CD4-positive, alpha-beta T cell treated with Interleukin-15 for 1 hour (primary cell): ENCODE measurements around the gene PPP1R9A.

Source experiments
- DNase-seq: peaks from one replicate; pipeline ENCODE4 v3.0.0-alpha.2; 2020

Gene PPP1R9A

GRCh38 chr7:94907026-94907810 lies at the start of gene PPP1R9A:
Gene PPP1R9A (plus strand): TSS chr7:94907594. CDS start chr7:94910114, 2,520 bp downstream.
- no peak for DNase-seq

- DNase-seq: no peak
Observed at GRCh38 chr7:94871132-94871531, 36.3 kb upstream of the PPP1R9A start.

DNA sequence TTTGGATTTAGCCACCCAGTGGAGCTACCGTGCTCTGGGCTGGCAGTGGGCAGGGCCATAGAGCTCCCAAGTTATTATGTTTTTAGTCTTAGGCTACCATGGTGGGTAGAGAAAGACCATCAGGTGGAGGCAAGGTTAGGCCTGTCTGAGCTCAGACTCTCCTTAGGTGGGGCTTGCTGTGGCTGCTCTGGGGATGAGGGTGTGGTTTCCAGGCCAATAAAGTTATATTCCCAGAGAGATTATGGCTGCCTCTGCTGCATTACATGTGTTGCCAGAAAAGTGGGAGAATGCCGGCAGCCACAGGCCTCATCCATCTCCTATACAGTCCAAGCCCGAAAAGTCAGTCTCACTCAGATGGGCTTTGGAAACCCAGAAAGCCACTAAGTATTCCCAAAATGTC lies 34.2 kb upstream of the PPP1R9A start:
- DNase-seq: no peak

DNA sequence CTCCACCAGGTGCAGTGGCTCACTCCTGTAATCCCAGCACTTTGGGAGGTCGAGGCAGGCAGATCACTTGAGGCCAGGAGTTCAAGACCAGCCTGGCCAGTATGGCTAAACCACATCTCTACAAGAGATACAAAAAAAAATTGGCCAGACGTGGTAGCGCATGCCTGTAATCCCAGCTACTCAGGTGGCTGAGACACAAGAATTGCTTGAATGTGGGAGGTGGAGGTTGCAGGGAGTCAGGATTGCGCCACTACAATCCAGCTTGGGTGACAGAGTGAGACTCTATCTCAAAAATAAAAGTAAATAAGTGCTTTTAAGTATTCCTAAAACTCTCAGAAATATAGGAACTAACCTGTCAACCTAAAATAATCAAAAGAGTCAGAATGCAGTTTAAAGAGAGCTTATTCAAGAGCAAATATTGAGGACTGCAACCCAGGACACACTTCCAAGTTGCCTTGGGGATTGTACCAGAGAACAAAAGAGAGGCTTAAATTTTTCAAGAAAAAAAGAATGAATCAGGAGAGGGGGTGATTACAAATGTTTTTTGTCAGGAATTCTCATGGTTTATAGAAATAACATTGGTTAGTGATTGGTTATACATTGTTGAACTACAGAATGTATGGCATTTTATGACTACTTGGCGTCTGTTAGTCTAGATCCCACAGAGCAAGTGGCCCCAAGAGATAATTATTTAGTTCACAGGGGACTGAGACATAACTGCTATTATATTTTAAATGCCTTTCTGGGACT lies 33.2 kb upstream of the PPP1R9A start:
- no peak for DNase-seq

- no peak for DNase-seq
Observed at GRCh38 chr7:94875201-94875600, 32.2 kb upstream of the PPP1R9A start.

- DNase-seq: no peak
Observed at GRCh38 chr7:94877731-94878670, 29.4 kb upstream of the PPP1R9A start.

GRCh38 chr7:94882891-94883290 lies 24.5 kb upstream of the PPP1R9A start:
- DNase-seq: no peak

DNA sequence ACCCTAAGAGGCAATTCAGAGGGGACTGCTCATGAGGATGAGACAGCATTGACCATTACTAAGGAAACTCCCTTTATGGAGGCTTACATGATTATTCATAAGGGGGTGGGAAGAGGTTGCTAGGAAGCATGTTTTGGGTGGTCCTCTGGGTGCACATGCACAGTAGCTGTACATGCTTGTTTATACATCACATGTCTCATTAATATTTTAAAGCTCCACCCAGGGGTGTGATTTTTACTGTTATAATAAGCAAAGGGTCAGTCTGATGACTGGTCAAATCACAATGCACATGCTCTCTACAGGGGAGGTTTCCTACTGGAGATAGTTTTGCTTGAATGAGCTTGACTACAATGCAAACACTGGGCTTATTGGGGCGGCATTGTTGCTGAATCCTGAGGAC lies 23.8 kb upstream of the PPP1R9A start:
- DNase-seq: no peak

DNA sequence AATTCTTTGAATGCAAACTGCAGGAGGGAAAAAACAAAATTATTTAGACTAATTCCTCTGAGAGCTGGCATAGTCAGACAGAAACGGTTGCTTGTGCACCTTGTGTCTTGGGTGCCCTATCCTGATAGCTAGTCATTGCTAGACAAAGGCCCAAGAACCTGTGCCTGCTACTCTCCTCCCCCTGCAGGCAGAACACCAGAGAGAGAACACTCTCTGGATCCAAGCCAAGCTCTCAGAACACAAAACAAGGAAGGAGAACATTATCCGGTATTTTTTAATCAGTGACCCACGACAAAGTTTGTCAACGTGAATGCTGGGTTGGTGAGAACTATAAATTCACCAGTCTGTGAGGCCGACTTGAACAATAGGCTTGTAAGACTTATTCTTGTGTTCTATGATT lies 18.8 kb upstream of the PPP1R9A start:
- no peak for DNase-seq

- no peak for DNase-seq
Observed at GRCh38 chr7:94888995-94889523, 18.3 kb upstream of the PPP1R9A start.

GRCh38 chr7:94890216-94890615 lies 17.2 kb upstream of the PPP1R9A start:
- no peak for DNase-seq

GRCh38 chr7:94893661-94894060 lies 13.7 kb upstream of the PPP1R9A start:
- no peak for DNase-seq

DNA sequence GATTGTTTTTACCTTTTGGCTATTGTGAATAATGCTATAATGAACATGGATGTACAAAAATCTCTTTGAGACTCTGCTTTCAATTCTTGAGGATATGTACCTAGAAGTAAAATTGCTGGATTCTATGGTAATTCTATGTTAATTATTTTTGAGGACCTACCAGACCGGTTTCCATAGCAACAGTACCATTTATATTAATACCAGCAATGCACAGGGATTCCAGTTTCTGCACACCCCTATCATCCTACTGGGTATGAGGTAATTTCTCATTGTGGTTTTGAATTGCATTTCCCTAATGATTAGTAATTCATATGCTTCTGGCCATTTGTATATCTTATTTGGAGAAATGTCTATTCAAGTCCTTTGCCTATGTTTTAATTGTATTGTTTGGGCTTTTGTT lies 9.9 kb upstream of the PPP1R9A start:
- no peak for DNase-seq

GRCh38 chr7:94898340-94898739 lies 9.1 kb upstream of the PPP1R9A start:
- DNase-seq: no peak

GRCh38 chr7:94901981-94902380 lies 5.4 kb upstream of the PPP1R9A start:
- no peak for DNase-seq

DNA sequence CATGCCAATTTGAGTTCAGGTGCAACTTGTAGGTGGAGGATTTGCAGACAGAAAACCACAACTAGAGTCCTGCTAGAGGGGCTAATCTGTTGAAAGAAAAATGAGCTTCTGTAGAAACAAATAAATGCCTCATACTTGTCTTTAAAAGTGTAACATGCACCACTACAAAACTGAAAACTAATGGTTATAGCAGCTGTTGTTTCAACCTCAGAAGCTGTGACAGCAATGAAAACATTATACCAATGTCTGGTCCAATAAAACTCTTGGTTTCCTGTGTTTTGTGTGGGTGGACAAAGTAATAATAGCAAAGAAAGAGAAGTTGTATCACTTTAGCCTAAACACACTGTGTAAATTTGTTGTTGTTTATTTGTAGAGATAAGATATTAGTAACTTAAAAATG lies 3.4 kb upstream of the PPP1R9A start:
- DNase-seq: no peak

- DNase-seq: no peak
Observed at GRCh38 chr7:94904982-94905381, 2.4 kb upstream of the PPP1R9A start.

DNA sequence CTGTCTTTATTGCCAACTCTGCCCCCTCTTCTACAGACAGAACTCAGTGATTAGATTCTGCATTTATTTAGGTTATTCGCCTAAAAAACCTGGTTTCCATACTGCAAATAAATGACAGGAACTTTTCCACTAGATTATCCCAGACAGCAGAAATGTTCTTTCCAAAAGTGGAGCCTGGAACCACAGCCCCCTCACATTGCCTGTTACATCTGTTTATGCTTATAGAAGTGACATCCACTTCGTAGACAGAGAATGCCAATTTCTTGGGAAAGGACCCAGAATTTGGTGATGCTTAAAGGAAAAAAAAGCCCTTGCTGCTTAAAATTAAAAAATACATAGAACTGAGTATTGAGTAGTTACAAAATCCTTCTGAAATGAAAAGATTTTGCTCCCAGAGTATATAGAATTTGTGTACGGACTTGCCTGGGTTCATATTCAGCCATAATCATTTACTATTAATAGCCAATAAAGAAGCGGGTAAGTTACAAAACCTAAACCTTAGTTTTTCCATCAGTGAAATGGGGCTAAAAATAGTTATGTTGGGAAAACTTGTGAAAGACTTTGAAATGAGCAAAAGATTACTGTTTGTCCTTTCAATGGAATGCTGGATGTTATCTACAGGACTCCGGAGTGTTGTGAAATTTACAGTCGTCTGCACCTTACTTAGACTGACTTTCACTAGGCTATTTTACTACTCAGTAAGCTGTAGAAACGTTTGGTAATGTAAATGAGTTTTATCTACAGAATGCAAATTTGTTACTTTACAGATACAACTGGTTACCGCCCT lies 1.1 kb upstream of the PPP1R9A start:
- no peak for DNase-seq

GRCh38 chr7:94907811-94908322 lies 473 bp downstream of the PPP1R9A start:
- no peak for DNase-seq

DNA sequence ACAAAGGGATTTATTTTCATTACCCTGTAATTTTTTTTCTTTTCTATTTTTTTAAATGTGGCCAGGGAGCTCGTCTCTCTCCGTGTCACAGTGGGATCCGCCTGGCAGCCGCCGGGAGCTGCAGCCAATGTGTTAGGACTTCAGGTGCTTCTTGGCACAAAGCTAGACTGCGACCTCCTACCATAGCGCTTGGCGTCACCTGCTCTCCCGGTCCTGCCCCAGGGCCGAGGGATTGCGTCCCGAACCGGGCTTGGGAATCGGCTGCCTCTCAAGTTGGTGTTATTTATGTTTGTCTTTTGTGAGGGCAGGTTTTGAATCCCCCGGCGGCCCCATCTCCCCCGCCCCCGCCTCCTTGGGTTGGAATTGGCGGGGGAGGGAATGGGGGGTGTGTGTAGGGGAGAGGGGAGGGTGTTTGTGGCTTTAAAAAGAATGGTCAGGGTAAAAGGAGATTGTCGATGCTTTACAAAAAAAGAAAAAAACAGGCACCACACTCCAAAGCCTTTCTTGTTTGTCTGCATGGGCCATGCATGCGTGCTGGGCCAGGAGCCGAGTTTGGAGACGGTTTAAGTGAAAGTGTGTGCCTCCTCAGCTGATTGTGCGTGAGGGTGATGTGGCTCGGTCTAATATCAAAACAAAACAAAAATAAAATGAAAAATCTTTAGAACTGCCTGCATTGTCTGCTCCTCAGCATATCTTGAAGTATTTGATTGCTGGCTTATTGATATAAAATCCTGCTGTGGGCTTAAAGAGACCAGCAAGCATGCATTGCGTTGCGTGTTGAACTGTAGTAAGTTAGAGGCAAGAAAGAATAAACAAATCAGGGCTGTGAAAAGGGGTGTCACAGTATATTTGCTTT lies 1.2 kb downstream of the PPP1R9A start:
- DNase-seq: no peak

DNA sequence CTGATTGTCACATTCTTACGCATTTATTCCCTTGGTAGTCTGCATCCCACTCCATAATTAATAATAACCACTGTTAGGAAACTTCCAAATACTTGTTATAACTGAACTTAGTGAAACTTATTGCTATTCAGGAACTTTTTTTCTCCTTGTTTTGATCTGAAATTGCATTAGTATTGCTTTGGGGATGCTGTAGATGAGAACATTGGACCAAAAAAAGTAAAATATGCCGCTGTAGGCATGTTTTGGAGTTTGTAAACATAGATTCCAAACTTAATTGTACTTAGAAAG lies 1.7 kb downstream of the PPP1R9A start:
- no peak for DNase-seq
